K562 (cell line): ENCODE results near the gene XRCC5. TPM values are rescaled to one million over a fixed set of nuclear protein-coding genes. Genes with fewer than 3 reads are reported as not detected.

Source experiments
- ARNT ChIP-seq, 2 experiments: fragments of 450-650 bp; IDR thresholded peaks; 2 replicates each; pipeline ENCODE4 v1.6.1; 2016; ENCODE audit warnings: mild to moderate bottlenecking in 1 of 2
- CHD7 ChIP-seq: fragments of 200-600 bp; sonication (generic); IDR thresholded peaks from one replicate; pipeline ENCODE4 v1.6.1; 2012; ENCODE audit warnings: mild to moderate bottlenecking, low read depth, low read length, inconsistent platforms
- E4F1 ChIP-seq: fragments of 250-450 bp; sonication (Bioruptor Pico); IDR thresholded peaks from 2 replicates; pipeline ENCODE4 v1.5.0; 2021; ENCODE audit warnings: mild to moderate bottlenecking, borderline replicate concordance
- ELF2 ChIP-seq: fragments of 250-450 bp; sonication (Bioruptor Pico); IDR thresholded peaks from 2 replicates; pipeline ENCODE4 v1.5.0; 2021; ENCODE audit warnings: mild to moderate bottlenecking
- HDAC8 ChIP-seq: fragments of 450-650 bp; IDR thresholded peaks from 2 replicates; pipeline ENCODE4 v1.6.1; 2016; ENCODE audit warnings: mild to moderate bottlenecking, missing genetic modification characterization, moderate library complexity, missing compliant biosample characterization
- KAT8 ChIP-seq: fragments of 450-650 bp; IDR thresholded peaks from 2 replicates; pipeline ENCODE4 v1.6.1; 2016; ENCODE audit warnings: low read depth, mild to moderate bottlenecking
- PRDM10 ChIP-seq: fragments of 450-650 bp; IDR thresholded peaks from 2 replicates; pipeline ENCODE4 v1.6.1; 2018; ENCODE audit not compliant: partially characterized antibody
- RBM39 ChIP-seq: fragments of 200-400 bp; formaldehyde crosslinking; optimal IDR thresholded peaks from 2 replicates; pipeline ENCODE3; 2018; ENCODE audit warnings: low read depth, low read length
- ZNF398 ChIP-seq: fragments of 250-450 bp; sonication (Bioruptor Pico); IDR thresholded peaks from 2 replicates; pipeline ENCODE4 v1.8.0; 2021; ENCODE audit warnings: moderate library complexity, mild to moderate bottlenecking, inconsistent platforms
- polyA plus RNA-seq, 8 experiments: library from polyadenylated mRNA; depleted of rRNA in 4 of 8; stranded (reverse) in 5 of 8; unstranded in 3 of 8; fragments of >200 nt; fragmentation: Nextera tagmentation in 2 of 8; fragmentation: Illumina TruSeq in 1 of 8; extraction: Ambion mirVana in 2 of 8; extraction: Trizol in 1 of 8; gene quantifications; 2 replicates each; pipeline versions ENCODE4 v1.2.1 to v1.2.3, GENCODE V29; 2011 to 2014; ENCODE audit warnings: inconsistent platforms in 1 of 8, missing spikeins in 1 of 8
- total RNA-seq, 7 experiments: library from RNA; depleted of rRNA in 6 of 7; stranded (reverse); fragments of >200 nt in 6 of 7; fragmentation: Illumina TruSeq in 2 of 7; extraction: Trizol in 2 of 7; gene quantifications; 2 replicates each; pipeline versions ENCODE4 v1.2.1 to v1.2.3, GENCODE V29; 2011 to 2021; ENCODE audit warnings: low replicate concordance in 1 of 7

The XRCC5 gene
- total and polyA plus RNA-seq, 9 of the 15 experiments (the other 6 are each of a cell fraction or from before 2014, with no cell fraction given) = 168 to 551 (median 297) TPM

GRCh38 chr2:216188559-216188850 is 79.4 kb downstream of the XRCC5 start (continued):
- TF ChIP-seq HDAC8 (tag) (no peak), RBM39 (no peak), E4F1 (CRISPR knock-in tag) (no peak), KAT8 (no peak), CHD7 (no peak), PRDM10 (no peak), ZNF398 (CRISPR knock-in tag) (no peak), ARNT (IDR thresholded peaks at IDR 0.05) (peak in 1 of 2 experiments; percentile 53; a peak in 1 of 4 replicates), ELF2 (CRISPR knock-in tag) (no peak)
